GM18867 (cell line): ENCODE measurements around the gene DPF3.
"Not testable (repeated sequence)": the region's sequence is repeated elsewhere in the genome, so short reads cannot be mapped to it uniquely, and the experiment has no call there.

Experiments
- ATAC-seq: cut with Tn5 transposase; IDR thresholded peaks from one replicate; pipeline ENCODE4 v1.9.1; 2021; ENCODE audit warnings: mild to moderate bottlenecking, moderate library complexity; ENCODE audit not compliant: unreplicated experiment

Gene DPF3

DNA sequence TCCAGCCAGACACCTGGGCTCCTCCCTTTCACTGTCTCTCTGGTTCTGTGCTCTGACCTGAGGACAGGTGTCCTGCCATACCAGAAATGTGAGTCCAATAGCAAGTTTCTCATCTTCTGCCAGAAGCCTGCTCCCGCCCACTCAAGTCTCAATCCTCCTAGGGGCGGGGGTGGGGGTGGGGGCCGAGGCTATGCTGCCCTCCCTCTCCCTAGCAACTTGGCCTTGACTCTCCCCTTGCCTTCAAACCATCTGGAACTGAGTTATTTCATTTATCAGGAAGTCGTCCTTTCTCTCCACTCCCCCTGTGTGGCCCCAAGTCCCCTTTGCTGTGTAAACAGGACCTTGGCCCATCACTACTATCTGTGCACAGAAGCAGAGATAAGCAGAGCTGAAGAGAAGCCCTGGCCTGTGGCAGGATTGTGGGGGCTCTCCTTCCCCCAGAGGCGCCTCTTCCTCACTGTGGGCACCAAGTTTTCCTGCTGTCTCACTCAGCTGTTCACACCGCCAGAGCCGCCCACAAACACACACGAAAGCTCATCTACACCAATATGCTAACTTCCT is 117.1 kb downstream of the DPF3 start:
- no peak for ATAC-seq

DNA sequence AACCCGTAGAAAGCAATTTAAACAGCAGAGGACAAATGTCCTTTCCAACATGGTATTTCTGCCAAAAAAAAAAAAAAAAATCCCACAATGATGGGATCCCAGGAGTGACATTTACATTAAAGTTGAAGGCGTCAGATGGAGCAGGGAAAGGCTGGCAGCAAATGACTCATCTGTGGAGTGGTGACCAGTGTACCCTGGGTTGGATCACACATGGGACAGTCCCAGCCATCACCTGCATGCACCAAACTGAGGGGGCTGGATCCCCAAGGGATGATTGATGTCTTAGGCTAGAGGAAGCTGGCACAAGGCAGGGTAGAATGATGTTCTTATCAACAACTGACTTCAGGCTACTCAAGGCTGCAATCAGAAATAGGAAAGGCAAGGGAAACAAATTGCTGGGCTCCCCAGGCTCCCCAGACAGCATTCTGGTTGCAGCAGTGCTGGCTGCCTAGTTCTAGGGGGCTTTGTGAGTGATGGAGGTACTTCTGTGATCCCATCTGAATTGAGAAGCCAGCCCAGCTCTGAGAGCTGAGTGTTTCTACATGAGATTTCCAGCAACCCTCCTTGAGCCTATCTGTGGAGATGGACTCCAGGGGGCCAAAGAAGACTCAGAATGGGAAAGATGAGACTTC is 117.9 kb downstream of the DPF3 start:
- ATAC-seq: no peak

DNA sequence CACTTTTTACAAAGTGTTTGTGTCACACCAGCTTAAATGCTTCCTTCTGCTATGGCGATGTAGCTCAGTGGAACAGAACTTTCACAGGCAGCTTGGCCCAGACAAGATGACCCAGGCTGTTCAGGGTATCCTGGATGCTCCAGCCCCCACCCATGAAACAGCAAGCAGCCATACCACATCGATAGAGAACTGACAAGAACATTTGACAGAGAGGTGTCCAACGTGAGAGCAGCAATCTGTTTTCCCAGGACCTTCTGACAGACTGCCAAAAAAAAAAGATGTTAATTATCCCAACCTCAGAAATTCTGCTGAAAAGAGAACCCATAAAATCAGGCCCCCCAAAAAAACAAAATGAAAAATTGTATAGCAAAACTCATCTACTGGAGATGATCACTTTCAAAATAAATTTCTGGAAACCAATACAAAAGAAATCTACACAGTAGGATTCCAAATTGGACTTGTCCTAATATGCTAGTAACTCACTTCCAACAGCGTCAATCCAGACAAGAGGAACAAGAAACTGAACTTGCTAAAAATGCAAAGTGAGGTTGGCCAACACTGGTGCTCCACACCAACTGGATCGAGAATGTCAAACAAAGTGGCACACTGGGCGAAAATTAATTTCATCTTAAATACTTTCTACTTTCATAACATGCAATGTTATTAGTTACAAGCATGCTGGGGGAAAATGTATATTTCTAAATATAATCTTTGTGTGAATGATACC is 118.8 kb downstream of the DPF3 start:
- ATAC-seq: no peak

DNA sequence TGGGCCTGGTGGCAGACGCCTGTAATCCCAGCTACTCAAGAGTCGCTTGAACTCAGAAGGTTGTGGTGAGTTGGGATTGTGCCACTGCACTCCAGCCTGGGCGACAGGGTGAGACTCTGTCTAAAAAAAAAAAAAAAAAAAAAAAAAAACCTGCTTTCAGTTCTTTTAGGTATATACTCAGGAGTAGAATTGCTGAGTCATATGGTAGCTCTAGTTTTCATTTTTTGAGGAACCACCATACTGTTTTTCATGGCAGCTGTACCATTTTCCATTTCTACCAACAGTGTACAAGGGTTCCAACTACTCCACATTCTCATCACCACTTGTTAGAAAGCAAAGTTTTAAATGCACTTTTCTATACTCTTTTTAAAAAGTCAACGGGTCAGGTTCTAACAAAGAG is 119.8 kb downstream of the DPF3 start:
- no peak for ATAC-seq

DNA sequence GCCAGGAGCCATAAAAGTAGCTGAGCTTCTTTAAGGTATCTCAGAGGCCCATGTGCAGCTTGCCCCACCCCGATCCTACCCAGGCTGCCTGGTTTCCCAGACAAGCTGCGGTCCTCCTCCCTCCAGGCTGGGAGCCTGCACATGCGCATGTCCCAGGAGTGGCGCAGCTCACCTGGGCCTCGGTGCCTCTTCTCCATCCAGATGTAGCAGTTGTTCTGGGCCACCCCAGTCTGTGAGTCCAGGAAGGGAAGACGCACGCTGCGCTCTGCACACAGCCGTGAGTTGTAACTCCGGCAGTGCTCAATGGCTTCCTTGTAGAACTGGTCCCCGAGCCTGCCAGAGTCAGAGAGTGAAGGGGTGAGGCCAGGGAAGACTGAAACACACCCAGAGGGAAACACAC is 122.3 kb downstream of the DPF3 start:
- no peak for ATAC-seq

DNA sequence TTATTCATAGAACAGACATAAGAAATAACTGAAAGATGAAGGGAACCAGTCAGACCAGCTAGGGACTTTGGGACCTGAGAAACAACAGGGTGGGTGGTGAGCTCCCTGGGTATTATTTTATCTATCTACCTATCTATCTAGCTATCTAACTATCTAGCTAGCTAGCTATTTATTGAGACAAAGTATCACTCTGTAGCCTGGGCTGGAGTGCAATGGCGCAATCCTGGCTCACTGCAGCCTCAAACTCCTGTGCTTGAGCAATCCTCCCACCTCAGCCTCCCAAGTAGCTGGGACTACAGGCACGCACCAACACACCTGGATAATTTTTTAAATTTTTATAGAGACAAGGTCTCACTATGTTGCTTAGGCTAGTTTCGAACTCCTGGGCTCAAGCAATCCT is 127.6 kb downstream of the DPF3 start:
- no peak for ATAC-seq

DNA sequence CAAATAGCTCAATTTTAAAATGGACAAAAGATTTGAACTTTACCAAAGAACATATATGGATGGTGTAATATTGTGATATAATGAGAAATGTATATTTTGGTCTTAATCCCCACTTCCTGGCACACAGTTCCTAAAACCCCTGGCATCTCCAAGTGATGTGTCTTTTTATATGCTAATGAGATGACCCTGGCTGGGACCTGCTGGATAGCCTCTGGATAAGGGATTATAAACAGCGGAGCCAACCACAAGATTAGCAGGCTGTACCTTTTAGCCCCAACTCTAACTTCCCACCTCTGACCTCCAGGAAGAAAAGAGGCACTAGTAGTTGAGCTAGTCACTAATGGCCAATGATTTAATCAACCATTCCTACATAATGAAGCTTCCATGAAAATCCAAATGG is 130.0 kb downstream of the DPF3 start:
- no peak for ATAC-seq

DNA sequence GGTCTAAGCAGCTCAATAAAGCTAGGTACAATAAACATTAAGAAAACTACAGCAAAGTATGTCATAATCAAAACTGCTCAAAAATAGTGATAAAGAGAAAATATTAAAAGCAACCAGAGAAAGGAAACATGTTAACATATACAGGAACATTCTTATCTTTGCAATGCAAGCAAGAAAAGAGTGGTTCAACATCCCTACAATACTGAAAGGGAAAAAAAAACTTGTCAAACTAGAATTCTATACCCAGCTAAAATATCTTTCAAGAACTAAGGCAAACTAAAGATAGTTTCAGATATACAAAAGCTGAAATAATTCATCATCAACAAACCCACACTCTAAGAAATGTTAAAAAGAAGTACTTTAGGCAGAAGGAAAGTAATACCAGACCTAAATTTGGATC is 134.2 kb downstream of the DPF3 start:
- ATAC-seq: no peak

DNA sequence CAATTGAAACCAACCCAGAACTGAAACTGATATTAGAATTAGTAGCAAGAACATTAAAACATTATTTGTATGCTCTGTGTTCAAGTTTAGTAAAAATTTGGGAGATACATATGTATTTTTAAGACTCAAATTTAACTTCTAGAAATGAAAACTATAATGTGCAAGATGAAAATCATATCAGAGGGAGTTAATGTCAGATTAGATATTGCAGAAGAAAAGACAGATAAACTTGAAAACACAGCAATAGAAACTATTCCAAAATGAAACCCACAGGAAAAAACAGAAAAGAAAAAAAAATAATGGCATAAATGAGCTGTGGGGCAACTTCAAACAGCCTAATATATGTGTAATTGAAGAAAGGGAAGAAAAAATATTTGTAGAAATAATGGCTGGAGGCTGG is 134.9 kb downstream of the DPF3 start:
- ATAC-seq: no peak

DNA sequence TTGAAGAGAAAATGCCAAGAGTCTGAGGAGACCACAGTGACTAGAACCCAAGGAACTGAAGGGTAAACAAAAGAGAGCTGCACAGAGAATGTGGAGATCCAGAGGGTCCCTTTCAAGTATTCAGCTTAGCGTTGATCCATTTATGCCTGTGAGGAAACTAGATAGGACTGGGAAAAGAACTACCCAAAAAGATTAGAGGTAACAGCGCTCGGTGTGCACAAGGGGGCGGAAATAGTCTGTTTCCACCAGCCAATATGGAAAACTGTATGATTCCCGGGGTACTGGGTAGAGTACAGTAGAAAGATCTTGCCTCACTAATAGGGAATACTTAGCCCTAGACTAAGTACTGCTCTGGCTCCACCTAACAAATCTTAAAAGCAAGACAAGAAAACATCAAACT is 135.5 kb downstream of the DPF3 start:
- ATAC-seq: no peak

DNA sequence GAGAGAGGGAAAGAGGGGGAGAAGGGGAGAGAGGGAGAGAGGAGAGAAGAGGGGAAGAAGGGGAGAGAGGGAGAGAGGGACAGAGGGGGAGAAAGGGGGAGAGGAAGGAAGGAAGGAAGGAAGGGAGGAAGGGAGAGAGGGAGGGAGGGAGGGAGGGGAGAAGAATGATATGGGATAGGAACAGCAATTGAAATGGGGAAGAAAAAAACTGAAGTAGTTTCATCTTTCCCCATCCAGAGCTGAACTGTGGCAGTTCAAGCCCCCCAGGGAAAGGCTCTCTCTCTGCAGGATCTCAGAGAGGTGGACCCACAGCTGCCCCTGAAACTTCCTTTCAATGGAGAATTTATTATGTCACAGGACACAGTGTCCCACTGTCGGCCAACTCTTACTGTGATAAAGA is 136.9 kb downstream of the DPF3 start:
- no peak for ATAC-seq

DNA sequence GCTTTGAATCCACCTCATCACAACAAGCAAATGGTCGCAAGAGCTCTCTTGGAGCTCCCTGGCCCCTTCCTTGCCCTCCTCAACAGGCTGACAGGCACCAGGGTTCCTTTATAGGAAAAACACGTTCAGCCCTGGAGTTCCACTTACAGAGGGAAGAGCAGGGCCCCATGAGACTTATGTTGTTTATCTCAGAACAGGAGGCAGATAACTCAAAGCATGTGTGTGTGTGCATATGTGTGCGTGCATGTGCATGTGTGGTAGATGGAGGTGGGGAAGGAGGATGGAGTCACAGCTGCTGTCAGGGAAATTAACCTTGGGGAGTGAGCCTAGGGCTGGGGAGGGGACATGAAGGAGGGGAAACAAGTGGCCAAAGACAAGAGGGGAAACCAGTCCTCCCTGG is 138.1 kb downstream of the DPF3 start:
- no peak for ATAC-seq

DNA sequence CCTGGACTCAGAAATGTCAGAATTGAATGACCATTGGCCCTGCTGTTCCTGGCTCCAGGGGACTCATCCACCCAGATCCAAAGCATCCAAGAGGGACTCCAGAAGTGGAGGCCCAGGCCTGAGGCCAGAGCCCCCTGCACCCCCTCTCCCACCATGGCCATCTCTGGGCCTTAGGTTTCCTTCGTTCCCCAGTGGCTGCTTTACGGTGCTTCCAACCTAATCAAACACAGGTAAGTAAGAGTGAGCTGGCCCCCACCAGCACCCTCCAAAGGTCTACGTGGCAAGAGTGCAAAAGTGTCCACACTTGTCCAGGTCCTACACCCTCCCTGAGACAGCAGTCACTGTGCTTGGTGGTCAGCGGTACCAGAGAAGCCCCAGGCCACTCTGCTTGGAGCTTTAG is 139.0 kb downstream of the DPF3 start:
- ATAC-seq: no peak

DNA sequence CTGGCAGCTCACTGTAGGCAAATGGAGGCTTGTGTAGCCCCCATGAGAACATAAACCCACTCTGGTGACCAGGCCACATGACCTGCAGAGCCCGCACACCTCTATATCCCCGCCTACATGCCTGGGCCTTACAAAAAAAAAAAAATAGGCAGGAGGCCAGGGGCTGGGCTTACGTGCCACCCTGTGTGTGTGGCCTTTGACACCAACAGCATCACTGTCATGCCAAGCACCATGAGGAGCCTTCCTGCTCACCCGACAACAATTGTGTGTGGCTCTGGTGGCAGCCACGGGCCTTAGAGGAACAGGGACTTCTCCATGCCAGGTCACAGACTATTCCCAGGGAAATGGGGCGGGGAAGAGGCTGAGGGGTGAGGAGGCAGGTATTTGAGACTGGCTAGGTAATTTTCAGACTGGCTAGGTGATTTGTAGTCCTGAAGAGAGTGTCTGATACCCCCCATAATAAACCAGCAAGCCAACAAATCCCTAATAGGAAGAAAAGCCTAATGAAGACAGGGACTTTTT is 140.0 kb downstream of the DPF3 start:
- ATAC-seq: no peak

DNA sequence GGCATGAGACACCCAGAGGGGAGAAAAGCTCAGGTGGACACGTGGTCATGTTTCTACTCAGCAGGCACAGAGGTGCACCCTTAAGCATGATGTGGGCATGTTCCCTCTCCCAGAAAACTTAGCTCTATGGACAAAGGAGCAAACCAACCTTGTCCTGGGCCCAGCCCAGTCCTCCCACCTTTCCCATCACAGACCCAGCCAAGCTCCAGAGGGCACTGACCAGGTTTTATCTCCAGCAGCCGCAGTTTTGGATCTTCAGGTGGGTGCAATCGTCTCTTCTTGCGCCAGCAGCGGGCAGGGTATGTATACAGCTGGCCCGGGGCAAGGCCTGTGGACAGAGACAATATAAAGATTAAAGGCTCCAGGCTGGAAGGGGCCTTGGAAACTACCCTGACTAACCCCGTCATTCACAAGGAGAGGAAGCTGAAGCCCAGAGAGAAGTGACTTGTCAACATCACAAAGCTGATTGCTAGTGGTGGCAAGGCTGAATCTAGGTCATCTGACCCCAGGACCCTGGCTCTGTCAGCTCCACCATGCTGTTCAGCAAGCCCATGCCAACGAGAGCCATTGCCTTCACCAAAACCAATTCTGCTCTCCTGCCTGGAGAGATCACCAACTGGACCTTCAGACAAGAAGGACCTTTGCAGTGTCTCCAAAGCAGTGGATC is 140.7 kb downstream of the DPF3 start:
- no peak for ATAC-seq

DNA sequence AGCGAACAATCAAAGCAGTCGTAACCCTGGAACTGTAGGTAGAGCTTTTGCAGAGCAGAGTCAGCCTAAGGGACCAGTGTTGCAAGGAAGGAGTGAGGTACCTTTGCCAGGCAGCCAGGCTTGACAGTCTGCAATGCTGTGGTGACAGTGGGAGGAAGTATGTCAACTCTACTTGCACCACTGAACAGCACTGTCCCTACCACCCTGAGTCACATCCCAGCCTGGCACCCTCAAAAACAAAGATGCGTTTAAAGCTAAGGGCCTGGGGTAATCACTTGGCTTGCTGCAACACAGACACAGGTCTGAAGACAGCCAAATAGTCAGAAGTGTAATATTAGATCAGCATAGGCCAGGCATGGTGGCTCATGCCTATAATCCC is 141.9 kb downstream of the DPF3 start:
- no peak for ATAC-seq

DNA sequence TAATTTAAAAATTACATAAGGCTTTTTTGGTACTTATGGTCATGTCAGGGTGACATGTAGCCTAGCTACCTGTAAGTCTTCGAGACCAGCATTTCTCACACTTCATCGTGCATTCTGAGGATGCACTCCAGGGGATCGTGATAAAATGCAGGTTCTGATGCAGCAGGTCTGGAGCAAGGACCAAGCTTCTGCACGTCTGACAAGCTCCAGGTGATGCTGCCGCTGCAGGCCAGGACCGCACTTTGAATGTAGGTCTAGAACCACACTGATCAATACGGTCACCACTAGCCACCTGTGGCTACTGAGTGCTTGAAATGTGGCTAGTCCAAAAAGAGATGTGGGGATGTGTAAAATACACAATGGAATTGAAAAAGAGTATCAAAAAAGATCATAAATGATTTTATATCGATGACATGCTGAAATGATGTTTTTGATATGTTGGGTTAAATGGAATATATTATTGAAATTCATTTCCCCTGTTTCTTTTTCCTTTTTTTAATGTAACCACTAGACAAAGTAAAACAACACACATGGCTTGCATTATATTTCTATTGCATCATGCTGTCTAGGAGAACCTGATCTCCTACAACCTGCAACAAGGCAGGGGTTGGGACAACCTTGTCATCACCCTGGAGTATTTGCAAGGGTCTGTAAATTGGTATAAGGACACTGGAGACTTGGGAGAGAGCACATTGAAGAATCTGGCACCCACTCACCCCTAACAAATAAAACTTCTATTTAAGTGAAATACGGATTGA is 142.4 kb downstream of the DPF3 start:
- no peak for ATAC-seq

DNA sequence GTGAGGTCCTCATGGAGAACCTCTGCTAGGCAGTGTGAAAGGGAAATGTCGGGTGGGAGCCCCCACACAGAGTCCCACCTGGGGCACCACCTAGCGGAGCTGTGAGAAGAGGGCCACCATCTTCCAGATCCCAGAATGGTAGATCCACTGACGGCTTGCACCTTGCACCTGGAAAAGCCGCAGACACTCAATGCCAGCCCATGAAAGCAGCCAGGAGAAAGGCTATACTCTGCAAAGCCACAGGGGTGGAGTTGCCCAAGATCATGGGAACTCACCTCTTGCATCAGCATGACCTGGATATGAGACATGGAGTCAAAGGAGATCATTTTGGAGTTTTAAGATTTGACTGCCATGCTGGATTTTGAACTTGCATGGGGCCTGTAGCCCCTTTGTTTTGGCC is 145.0 kb downstream of the DPF3 start:
- not testable (repeated sequence) for ATAC-seq

DNA sequence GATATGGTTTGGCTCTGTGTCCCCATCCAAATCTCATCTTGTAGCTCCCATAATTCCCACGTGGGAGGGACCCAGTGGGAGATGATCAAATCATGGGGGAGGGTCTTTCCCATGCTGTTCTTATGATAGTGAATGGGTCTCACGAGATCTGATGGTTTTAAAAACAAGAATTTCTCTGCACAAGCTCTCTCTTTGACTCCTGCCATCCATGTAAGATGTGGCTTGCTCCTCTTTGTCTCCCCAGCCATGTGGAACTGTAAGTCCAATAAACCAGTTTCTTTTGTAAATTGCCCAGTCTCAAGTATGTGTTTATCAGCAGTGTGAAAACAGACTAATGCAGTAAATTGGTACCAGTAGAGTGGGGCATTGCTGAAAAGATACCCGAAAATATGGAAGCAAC is 146.2 kb downstream of the DPF3 start:
- ATAC-seq: no peak

DNA sequence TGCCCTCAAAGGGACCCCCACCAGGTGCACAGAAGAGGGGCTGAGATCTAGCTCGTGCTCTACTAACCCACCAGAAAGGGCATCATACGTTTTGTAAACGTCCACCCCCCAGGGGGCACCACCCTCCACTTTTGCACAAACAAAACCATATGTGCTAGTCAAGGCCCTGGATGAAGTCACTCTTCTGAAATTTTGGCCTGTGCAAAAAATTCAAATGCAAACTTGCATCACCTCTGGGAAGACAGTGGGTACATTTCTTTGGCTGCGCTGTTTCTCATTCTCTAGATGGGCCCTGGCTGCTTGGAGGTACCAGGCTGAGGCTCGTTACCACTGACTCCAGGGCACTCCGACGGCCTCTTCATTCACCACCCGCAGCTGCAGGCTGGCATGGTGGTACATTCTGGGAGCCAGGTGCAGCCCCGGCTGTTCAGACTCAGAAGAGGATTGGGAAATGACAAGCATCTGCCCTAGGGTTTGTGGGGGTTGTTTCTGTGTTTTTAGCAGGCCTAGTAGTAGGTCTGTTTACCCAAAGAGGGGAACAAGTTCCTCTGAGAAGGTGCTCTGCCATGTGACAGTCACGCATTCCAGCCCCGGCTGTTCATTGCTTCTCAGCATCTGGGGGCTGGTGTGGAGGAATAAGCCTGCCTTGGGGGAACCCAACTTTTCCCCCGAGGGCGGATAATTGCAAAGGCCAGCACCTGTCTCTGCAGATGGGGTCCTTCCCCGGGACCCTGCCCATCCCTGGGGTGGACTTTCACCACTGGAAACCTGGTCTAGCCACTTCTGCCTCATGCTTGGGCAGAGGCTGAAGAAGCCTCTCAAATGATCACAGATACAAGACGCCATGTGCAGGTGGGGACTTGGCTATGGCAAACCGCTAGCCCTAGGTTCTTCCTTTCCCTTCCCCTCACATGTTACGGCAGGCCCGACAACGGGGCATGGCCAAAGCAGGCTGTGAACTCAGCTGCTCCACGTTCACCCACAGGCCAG is 147.6 kb downstream of the DPF3 start:
- ATAC-seq: no peak
